ENCODE results near the gene GC.
"Not testable (repeated sequence)": the region's sequence is repeated elsewhere in the genome, so short reads cannot be mapped to it uniquely, and the experiment has no call there.

Gene GC, protein sequence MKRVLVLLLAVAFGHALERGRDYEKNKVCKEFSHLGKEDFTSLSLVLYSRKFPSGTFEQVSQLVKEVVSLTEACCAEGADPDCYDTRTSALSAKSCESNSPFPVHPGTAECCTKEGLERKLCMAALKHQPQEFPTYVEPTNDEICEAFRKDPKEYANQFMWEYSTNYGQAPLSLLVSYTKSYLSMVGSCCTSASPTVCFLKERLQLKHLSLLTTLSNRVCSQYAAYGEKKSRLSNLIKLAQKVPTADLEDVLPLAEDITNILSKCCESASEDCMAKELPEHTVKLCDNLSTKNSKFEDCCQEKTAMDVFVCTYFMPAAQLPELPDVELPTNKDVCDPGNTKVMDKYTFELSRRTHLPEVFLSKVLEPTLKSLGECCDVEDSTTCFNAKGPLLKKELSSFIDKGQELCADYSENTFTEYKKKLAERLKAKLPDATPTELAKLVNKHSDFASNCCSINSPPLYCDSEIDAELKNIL

DNA sequence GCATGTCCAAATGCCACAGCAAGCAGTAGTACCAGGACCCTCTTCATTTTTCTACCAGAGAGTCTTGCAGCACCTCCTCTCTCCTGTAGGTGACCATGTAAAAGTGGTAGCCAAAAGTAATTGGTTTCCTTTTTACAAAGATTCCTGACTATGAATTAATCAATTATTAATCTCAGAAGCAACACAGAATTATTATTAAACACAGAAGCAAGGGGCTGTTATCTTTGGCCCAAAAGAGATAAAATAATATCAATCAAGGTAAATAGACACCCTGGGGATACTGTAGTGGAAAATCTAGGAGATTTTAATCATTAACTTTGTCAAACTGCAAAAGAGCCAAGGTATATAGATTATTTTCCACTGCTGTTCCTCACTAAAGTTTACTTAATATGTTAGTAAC, at the start of gene GC:
Gene GC, minus strand, starts transcription at position 108 of the 400 bp plus-strand sequence. Its CDS starts 61 bp downstream, at position 47.
- no peak for DNase-seq (ENCODE audit: low read depth in 2 of 2)

DNA sequence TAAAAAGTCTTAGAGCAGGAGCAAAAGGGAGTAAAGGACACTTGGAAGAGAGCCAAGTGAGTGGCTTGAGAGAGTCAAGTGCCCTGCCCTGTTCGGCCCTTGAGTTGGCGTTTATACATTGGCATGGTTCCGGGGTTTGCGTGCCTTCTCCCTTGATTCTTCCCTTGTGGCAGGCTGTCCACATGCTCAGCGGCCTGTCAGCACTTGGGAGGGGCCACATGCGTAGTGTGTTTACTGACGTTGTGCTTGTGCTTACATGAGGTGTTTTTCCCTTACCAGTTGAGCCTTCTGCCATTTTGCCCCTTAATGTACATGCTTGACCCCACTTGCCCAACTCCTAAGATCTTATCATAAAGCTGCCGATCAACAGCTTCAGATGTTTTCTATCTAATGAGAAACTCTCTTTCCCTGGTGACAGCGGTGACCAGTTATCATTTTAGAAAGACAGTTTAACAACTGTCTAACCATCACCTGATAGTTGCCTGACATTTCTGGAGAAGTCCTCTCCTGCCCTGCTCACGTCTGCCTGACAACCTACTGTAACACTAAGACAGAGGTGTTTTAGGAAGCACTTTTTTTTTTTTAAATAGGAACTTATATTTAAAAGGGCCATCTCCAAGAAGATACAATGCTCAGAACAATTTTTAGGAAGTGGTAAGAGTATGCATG, 49.5 kb upstream of the GC start:
- DNase-seq (ENCODE audit: low read depth in 2 of 2) = no peak

DNA sequence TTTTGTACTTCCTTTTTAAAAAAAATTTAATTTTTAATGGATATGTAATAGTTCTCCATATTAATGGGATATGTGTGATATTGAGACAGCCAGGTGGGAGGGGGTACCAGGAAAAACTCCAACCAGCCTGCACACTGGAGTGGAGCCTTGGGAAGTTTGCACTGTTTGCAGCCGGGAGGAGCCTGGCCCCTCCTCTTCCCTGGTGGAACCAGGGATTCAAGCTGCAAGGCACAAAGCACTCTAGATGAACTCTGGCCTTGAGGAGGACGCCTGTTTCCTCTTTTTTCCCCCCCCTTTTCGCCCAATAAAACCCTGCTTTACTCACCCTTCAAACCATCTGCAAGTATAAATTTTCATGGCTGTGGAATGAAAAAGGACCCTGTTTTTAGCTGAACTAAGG, 48.2 kb upstream of the GC start:
- no peak for DNase-seq (ENCODE audit: low read depth in 2 of 2)

DNA sequence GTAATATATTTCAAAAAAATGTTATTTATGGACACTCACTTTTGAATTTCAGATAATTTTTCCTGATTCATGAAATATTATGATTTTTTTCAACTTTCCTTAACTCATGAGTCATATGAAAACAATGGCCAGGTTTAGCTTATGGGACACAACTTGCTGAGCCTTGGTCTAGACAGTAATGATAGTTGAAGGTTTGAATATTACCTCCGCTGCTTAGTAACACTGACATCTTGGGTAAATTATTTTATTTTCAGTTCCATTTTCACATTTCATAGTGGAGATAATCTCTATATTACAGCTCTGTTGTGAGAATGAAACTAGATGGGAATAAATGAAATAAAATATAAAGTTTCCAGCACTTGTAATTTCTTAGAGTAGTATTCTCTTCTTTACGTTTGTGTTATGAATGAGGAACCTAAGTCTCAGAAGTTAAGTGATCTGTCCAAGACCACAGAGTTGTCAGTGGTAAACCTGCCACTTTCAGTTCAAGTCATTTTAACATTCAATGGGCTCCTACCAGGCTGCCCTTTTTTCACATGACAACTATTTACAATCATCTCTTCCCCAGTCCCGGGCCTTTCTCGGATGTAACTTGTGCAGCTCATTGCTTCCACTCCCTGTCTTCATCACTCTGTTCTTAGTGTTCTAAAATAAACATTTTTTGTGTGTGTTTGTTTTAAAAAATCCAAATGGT, 46.8 kb upstream of the GC start:
- no peak for DNase-seq (ENCODE audit: low read depth in 2 of 2)

DNA sequence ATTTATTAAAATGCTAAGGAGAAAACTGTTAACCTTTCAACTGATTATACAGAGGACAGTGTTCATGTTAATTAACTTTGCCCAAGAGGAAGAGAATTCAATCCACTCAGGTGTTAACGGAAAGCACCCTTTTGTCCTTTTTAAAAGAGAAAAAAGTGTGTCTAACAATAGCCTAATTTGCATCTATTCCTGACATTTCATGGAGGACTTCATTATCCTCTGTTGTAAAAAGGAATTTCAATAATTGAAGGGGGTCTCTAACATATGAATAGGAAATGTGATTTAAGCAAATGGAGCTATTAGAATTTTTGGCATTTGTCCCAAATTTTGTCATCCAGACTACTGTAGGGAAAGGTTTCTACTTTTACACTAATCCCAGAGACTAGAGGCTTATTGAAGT, 44.6 kb upstream of the GC start:
- DNase-seq (ENCODE audit: low read depth in 2 of 2) = no peak

DNA sequence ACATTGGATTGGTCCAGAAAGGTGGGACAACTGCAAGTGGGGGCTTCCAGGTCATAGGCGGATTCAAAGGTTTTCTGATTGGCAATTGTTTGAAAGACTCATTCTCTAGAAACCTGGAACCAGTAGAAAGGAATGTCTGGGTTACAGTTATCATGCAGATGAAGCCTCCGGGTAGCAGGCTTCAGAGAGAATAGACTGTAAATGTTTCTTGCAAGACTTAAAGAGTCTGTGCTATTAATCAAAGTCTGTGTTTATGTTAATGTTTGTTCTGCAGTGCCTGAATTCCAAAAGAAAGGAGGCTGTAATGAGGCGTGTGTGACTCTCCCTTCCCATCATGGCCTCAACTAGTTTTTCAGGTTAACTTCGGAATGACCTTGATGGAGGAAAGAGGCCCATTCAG, 43.9 kb upstream of the GC start:
- no peak for DNase-seq (ENCODE audit: low read depth in 2 of 2)

DNA sequence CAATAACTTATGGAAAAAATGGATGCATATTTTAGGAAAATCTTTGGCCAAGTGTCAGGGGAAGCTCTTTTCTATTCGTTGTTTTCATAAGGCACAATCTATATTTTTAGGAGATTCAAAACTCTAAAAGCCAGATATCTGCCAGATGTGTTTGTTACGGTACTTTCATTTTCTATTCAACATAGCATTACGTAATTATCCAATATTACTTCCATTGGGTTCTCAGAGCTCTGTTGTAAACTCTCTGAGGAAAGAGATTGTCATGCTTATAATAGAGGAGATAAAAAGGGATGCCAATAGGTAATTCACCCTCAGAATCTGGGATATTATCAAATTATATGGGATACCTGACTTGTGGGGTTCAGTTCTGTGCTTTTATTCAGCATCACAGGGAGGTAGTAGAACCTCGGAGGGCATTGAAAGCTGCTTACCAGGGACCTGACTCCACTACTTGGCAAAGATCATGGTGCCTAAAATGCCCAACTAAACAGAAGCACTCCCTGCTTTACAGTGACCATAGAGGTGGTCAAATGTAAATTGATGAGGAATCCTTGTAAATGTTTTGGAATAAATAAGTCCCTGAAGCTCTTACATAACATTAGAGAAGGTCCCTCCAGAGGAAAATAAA, 32.9 kb upstream of the GC start:
- DNase-seq (ENCODE audit: low read depth in 2 of 2) = no peak

DNA sequence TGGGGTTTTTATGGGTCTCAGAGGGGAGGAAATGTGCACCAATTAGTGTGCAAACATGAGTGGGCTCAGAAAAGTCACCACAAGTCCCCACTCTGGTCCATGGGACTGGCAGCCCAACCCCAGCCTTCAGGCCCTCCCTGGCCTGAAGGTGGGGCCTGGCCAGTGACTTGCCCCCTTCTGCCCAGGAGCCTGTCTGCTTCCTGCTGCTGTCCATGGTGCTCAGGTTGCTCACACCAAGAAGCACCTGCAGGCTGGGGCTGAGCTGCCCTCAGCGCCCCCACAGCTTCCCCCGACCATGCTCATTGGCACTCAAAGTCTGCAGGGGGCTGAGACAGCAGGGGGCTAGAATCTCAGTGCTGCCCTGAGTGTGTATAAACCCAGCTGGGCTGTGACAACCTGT, 30.6 kb upstream of the GC start:
- no peak for DNase-seq (ENCODE audit: low read depth in 2 of 2)

DNA sequence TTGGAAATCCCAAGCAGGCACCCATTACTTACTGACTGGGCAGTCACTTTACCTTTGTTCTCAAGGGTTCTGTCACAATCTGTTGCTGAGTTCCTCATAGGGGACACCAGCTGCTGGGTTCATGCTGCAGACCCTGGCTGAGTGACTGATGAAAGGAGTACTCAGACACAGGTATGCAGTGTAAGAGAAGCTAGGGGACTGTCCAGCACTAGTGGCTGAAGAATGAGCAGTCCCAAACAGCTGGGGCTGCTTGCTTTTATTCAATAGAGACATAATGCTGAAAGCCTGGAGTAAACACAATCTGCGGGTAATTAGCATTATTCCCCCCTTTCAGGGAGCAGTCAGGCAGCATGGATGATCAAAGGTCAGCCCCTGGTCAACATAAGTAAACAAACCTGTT, 25.9 kb upstream of the GC start:
- DNase-seq (ENCODE audit: low read depth in 2 of 2) = not testable (repeated sequence)

DNA sequence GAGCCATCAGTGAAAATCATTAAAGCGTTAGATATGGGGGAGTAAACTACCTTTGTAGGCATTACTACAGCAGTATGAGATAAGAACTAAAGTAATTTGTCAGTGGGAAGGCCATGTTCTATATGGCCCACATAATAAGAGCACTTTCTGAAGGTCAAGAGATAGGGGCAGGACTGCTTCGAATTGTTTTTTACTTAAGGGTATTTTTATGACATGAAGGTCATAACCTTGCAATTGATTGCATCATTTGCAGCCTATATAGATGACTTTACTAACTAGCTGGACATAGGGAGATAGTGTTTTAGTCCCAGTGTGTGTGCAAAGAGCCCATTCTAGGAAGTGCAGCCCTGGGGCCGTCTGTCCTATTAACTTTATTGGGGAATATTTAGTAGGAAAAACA, 23.6 kb upstream of the GC start:
- no peak for DNase-seq (ENCODE audit: low read depth in 2 of 2)

DNA sequence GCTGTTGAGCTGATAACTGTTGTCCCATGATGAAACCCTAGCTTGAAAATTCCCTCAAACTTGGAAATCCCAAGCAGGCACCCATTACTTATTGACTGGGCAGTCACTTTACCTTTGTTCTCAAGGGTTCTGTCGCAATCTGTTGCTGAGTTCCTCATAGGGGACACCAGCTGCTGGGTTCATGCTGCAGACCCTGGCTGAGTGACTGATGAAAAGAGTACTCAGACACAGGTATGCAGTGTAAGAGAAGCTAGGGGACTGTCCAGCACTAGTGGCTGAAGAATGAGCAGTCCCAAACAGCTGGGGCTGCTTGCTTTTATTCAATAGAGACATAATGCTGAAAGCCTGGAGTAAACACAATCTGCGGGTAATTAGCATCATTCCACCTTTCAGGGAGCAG, 21.4 kb upstream of the GC start:
- not testable (repeated sequence) for DNase-seq (ENCODE audit: low read depth in 2 of 2)

DNA sequence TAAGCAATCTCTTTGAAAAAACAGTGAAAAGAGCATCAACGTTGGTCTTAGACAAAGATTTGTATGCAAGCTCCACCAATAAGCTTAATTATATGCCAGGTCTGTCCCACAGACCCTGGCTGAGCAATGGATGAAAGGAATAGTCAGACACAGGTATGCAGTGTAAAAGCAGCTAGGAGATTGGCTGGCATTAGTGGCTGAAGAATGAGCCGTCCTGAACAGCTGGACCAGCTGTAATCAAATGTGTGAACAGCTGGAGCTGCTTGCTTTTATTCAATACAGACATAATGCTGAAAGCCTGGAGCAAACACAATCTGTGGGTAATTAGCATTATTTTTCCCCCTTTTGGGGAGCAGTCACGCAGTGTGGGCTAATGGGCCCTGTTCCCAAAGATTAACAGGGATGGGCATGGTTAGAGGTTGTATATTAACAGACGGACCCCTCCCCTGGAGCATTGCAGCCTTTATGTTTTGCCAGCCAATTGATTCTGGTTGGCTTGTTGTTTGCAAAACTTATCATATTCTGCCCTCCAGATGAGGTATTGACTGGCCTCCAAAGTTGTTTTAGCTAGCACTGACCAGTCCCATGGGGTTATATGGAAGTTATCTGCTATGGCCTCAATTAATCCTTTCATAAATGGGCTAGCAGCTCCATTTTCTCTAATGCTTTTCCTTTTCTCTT, 20.3 kb upstream of the GC start:
- not testable (repeated sequence) for DNase-seq (ENCODE audit: low read depth in 2 of 2)

DNA sequence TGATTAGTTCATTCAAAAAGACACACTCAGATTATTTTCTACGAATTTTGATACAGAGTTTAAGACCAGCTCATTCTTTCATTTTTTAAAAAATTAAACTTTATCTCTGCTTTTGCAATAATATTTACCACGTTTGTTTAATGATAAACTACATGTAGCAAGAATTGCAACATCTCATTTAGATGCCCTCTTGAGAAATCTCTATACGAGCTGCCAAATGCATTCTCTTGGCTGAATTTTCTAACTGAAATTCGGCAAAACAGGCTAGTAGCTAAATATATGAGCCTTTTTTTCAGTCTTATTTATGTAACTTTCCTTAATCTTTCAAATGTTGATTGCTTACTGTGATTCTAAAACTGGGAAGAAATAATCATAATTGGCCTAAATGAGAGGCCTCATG, 2.1 kb upstream of the GC start:
- no peak for DNase-seq (ENCODE audit: low read depth in 2 of 2)

DNA sequence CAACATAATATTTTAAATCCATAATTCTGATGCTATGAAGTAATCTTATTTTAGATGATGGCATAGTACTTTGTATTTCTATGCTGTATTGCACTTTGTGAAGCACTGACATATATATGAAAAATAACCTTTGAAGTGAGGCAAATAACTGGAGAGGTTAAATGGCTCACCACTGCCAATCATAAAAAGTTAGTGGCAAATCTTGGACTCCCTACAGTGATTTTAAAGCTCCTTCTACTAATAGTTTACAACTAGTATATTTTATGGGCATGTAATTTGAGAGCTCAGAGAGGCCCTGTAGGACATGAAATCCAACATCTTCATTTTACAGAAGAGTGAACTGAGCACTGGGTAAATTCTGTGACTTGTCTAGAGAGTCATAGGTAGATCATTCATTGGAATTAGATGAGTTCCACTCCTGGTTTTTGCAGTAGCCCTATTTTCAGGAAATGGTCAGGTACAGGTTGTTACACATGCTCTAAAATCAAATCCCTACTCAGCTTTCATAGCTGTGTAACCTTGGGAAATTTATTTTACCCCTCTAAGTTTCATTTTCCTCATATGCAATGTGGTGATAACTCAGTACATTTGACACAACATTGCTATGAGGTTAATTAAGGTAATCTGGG, 804 bp upstream of the GC start:
- no peak for DNase-seq (ENCODE audit: low read depth in 2 of 2)

DNA sequence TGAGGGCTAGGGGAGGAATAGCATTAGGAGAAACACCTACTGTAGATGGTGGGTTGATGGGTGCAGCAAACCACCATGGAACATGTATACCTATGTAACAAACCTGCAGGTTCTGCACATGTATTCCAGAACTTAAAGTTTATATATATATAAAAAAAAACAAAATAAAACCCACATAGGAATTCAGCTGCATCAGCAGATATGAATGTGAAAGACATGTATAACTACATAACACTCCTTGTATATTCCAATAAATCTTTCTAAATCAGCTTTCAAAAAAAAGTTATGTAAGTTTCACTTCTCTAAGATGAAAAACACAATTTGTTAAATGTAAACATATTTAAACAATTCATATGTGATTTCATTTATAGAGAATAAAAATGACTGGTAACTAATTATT, 6.0 kb downstream of the GC start:
- no peak for DNase-seq (ENCODE audit: low read depth in 2 of 2)

DNA sequence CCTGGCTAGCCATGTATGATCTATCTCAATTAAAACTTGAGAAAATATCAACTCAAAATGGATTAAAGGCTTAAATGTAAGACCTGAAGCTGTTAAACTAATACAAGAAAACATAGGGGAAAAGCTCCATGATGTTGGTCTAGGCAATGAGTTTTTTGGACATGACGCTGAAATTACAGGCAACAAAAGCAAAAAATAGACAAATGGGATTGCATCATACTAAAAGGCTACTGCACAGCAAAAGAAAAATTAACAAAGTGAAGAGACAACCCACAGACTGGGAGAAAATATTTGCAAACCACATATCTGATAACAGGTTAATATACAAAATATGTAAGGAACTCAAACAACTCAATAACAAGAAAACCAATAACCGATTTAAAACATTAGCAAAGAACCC, 8.4 kb downstream of the GC start:
- DNase-seq (ENCODE audit: low read depth in 2 of 2) = no peak

DNA sequence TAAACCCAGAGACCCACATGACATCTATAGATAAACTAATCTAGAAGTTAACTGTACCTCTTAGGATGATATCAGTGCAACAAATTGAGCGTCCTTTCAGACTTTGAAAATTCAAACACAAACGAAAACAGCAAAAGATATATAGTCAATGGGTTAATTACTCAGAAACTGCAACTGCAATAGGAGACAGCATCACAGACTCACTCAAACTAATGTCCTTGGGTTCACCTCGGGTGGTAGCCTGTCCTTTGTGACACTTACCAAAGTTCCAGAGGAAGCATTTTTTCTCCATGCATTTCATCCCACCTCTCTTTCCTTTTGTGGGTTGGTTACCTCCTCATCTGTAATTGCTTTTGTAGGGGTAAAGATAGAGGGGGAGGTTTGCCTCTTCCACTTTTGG, 9.7 kb downstream of the GC start:
- no peak for DNase-seq (ENCODE audit: low read depth in 2 of 2)

DNA sequence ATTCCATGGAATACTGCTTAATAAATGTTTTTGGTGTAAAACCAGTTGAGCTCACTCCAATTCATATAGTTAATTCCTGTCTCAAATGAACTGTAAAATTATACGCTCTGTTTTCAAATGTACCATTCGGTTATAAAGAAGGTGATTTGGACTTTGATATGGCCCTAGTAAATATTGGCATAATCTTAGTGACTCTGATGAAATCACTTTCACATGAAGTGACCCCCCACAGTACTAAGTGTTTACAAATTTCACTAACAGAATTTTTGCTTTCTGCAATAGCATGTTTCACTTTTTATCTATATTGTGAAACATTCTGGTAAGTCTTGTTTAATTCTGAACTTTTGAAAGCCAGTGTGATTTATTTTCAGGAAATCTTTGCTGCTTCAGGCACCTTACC, 10.9 kb downstream of the GC start:
- DNase-seq (ENCODE audit: low read depth in 2 of 2) = no peak

DNA sequence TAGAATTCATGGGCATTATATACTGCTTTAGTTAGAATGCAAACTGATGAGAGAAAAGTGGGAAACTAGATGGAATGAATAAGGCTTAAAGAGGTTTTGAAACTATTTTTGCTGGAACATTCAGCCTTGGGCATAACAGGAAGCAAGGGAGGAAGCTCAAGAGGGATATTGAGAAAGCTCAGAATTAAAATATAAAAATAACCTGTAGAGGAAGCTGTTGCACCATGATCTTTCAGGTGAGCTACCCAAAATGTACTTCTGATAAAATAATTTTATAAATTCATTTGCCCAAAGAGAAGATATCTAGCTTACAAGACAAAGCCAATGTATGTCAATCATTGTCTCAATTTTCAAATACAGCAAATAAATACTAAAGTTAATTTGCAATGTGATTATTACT, 11.3 kb downstream of the GC start:
- DNase-seq (ENCODE audit: low read depth in 2 of 2) = no peak

DNA sequence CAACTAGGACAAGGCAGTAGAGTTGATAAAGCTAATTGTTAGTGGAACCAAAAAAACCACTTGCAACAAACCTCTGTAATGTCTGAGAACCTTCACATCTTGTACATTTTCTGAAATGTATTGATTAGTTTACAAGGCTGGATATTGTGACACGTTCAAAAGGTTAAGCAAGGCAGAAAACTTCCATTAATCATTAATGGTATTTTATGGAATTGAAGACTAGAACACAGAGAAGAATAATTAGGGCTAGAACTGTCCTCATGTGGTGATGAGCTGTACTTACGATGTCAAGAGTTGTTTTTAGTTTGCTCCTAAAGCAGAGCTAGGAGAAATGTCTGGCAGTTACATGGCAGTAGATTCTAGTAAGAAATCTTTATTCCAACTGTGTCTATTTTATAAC, 12.3 kb downstream of the GC start:
- DNase-seq (ENCODE audit: low read depth in 2 of 2) = no peak

DNA sequence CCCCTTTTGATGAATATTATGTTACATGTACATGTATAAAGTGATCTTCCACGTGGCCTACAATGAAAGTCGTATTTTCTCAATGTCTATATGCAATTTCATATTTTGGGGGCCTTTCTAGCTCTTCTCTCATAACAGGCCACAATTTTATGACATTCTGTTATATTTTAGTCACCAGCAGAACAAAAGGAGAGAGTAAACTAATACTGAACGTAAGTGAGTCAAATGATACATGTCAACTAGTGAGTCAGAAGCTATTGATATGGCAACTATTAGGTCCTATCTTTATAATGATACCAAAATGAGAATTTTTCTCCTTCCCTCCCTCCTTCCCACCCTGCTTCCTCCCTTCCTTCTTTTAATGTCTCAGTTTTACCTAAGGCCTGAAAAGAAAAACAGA, 14.4 kb downstream of the GC start:
- no peak for DNase-seq (ENCODE audit: low read depth in 2 of 2)
